HepG2 (cell line): Measurements from ENCODE around the gene HRC. TPM values are rescaled to one million over a fixed set of nuclear protein-coding genes. Genes with fewer than 3 reads are reported as not detected.
A peak's percentile ranks its signal among the peaks of the same experiment; 100 is the strongest.

Experiments used
- GTF2F1 ChIP-seq: fragments of 150-350 bp; IDR thresholded peaks from 2 replicates; pipeline ENCODE4 v1.6.1; 2014; ENCODE audit warnings: low read length
- PRDM15 ChIP-seq: sonication (generic); formaldehyde crosslinking; IDR thresholded peaks from 2 replicates; pipeline ENCODE4 v1.4.0; 2020; ENCODE audit warnings: missing genetic modification reagents
- SIN3A ChIP-seq: IDR thresholded peaks from 2 replicates; pipeline ENCODE4 v1.6.1; 2011; ENCODE audit warnings: low read depth, mild to moderate bottlenecking, control low read depth, low read length, borderline replicate concordance
- SIN3B ChIP-seq: fragments of 150-350 bp; IDR thresholded peaks from 2 replicates; pipeline ENCODE4 v1.6.1; 2014; ENCODE audit warnings: low read length
- SMC3 ChIP-seq: IDR thresholded peaks from 2 replicates; pipeline ENCODE4 v1.6.1; 2011; ENCODE audit warnings: low read length, improper control_type of control experiment
- TEAD3 ChIP-seq: optimal IDR thresholded peaks from 2 replicates; pipeline ENCODE3; 2016; ENCODE audit warnings: borderline replicate concordance
- ZMYM4 ChIP-seq: sonication (generic); formaldehyde crosslinking; IDR thresholded peaks from 2 replicates; pipeline ENCODE4 v1.8.1; 2023; ENCODE audit warnings: mild to moderate bottlenecking, missing genetic modification reagents
- ZNF30 ChIP-seq: sonication (generic); formaldehyde crosslinking; IDR thresholded peaks from 2 replicates; pipeline ENCODE4 v1.5.0; 2020; ENCODE audit warnings: mild to moderate bottlenecking, missing genetic modification reagents
- ZNF670 ChIP-seq: sonication (generic); formaldehyde crosslinking; IDR thresholded peaks from 2 replicates; pipeline ENCODE4 v1.8.0; 2022; ENCODE audit warnings: mild to moderate bottlenecking, missing genetic modification reagents, borderline replicate concordance
- ZNF878 ChIP-seq: sonication (generic); formaldehyde crosslinking; IDR thresholded peaks from 2 replicates; pipeline ENCODE4 v1.8.1; 2023; ENCODE audit warnings: mild to moderate bottlenecking, missing genetic modification reagents, moderate library complexity
- polyA plus RNA-seq, 8 experiments: library from polyadenylated mRNA; depleted of rRNA in 3 of 8; stranded (reverse) in 7 of 8; unstranded in 1 of 8; fragments of >200 nt; fragmentation: Illumina TruSeq in 4 of 8; extraction: Trizol in 4 of 8; gene quantifications; 2 replicates each; pipeline versions ENCODE4 v1.2.1 to v1.2.3, GENCODE V29; 2011 to 2016; ENCODE audit warnings: low read depth in 4 of 8, missing spikeins in 1 of 8, mixed read lengths in 1 of 8; ENCODE audit not compliant: insufficient read depth in 1 of 8
- total RNA-seq, 5 experiments: library from RNA; depleted of rRNA; stranded (reverse); fragments of >200 nt; fragmentation: Illumina TruSeq; extraction: Trizol; gene quantifications; 2 replicates each; pipeline ENCODE4 v1.2.3, GENCODE V29; 2016; ENCODE audit warnings: low read depth in 1 of 5
- TF ChIP-seq, protein P1 (sequence below): sonication (generic); formaldehyde crosslinking; IDR thresholded peaks from 2 replicates; pipeline ENCODE4 v1.4.0; 2020; ENCODE audit warnings: missing genetic modification reagents
- TF ChIP-seq, protein P2 (sequence below): sonication (generic); formaldehyde crosslinking; IDR thresholded peaks from 2 replicates; pipeline ENCODE4 v1.5.1; 2020; ENCODE audit warnings: missing genetic modification reagents, mild to moderate bottlenecking, borderline replicate concordance
- TF ChIP-seq, protein P3 (sequence below): IDR thresholded peaks from 2 replicates; pipeline ENCODE4 v1.6.1; 2016
- TF ChIP-seq, protein P4 (sequence below): sonication (generic); formaldehyde crosslinking; IDR thresholded peaks from 2 replicates; pipeline ENCODE4 v1.4.0; 2020; ENCODE audit warnings: missing genetic modification reagents, borderline replicate concordance

HRC gene
- total and polyA plus RNA-seq, 2 of the 13 experiments (the other 11 are each of a cell fraction or from before 2014, with no cell fraction given) = 3.6 to 15.4 TPM

- TF ChIP-seq, protein P1, sequence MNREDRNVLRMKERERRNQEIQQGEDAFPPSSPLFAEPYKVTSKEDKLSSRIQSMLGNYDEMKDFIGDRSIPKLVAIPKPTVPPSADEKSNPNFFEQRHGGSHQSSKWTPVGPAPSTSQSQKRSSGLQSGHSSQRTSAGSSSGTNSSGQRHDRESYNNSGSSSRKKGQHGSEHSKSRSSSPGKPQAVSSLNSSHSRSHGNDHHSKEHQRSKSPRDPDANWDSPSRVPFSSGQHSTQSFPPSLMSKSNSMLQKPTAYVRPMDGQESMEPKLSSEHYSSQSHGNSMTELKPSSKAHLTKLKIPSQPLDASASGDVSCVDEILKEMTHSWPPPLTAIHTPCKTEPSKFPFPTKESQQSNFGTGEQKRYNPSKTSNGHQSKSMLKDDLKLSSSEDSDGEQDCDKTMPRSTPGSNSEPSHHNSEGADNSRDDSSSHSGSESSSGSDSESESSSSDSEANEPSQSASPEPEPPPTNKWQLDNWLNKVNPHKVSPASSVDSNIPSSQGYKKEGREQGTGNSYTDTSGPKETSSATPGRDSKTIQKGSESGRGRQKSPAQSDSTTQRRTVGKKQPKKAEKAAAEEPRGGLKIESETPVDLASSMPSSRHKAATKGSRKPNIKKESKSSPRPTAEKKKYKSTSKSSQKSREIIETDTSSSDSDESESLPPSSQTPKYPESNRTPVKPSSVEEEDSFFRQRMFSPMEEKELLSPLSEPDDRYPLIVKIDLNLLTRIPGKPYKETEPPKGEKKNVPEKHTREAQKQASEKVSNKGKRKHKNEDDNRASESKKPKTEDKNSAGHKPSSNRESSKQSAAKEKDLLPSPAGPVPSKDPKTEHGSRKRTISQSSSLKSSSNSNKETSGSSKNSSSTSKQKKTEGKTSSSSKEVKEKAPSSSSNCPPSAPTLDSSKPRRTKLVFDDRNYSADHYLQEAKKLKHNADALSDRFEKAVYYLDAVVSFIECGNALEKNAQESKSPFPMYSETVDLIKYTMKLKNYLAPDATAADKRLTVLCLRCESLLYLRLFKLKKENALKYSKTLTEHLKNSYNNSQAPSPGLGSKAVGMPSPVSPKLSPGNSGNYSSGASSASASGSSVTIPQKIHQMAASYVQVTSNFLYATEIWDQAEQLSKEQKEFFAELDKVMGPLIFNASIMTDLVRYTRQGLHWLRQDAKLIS (CRISPR knock-in tag) = 0 out of 2 replicates have a peak, but pooled peaks have one; percentile 83
- TF ChIP-seq ZNF670 (CRISPR knock-in tag) (peak; percentile 96; the same call in 1 of the 2 replicates), SIN3B (peak; percentile 90), SMC3 (no peak), ZMYM4 (CRISPR knock-in tag) (peak; percentile 86), TEAD3 (CRISPR knock-in tag) (peak; percentile 63), PRDM15 (CRISPR knock-in tag) (peak; percentile 85), GTF2F1 (no peak), ZNF878 (CRISPR knock-in tag) (peak; percentile 97), ZNF30 (CRISPR knock-in tag) (peak; percentile 99), SIN3A (peak; percentile 95)
- TF ChIP-seq, protein P2, sequence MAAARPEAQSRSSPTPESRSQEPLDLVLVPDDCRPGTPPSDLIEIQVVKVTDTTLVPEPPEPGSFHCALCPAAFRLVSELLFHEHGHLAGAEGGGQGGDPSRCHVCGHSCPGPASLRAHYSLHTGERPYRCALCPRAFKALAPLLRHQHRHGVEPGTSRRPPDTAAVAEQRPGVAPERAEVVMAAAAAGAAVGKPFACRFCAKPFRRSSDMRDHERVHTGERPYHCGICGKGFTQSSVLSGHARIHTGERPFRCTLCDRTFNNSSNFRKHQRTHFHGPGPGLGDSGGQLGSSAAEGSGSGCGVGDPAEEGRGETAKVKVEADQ (CRISPR knock-in tag) = peak; percentile 95
- TF ChIP-seq, protein P3, sequence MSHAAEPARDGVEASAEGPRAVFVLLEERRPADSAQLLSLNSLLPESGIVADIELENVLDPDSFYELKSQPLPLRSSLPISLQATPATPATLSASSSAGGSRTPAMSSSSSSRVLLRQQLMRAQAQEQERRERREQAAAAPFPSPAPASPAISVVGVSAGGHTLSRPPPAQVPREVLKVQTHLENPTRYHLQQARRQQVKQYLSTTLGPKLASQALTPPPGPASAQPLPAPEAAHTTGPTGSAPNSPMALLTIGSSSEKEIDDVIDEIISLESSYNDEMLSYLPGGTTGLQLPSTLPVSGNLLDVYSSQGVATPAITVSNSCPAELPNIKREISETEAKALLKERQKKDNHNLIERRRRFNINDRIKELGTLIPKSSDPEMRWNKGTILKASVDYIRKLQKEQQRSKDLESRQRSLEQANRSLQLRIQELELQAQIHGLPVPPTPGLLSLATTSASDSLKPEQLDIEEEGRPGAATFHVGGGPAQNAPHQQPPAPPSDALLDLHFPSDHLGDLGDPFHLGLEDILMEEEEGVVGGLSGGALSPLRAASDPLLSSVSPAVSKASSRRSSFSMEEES (CRISPR knock-in tag) = peak; percentile 95
- TF ChIP-seq, protein P4, sequence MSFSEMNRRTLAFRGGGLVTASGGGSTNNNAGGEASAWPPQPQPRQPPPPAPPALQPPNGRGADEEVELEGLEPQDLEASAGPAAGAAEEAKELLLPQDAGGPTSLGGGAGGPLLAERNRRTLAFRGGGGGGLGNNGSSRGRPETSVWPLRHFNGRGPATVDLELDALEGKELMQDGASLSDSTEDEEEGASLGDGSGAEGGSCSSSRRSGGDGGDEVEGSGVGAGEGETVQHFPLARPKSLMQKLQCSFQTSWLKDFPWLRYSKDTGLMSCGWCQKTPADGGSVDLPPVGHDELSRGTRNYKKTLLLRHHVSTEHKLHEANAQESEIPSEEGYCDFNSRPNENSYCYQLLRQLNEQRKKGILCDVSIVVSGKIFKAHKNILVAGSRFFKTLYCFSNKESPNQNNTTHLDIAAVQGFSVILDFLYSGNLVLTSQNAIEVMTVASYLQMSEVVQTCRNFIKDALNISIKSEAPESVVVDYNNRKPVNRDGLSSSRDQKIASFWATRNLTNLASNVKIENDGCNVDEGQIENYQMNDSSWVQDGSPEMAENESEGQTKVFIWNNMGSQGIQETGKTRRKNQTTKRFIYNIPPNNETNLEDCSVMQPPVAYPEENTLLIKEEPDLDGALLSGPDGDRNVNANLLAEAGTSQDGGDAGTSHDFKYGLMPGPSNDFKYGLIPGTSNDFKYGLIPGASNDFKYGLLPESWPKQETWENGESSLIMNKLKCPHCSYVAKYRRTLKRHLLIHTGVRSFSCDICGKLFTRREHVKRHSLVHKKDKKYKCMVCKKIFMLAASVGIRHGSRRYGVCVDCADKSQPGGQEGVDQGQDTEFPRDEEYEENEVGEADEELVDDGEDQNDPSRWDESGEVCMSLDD (CRISPR knock-in tag) = peak; percentile 95; the same call in 1 of the 2 replicates
Measured at GRCh38 chr19:49127674-49128544, 27.3 kb downstream of the HRC start (continued).
